DMS114 treated with DMSO at 0.1 percent for 48 hours (cell line): ENCODE results near the gene OR9K2.
"Not testable (repeated sequence)": the region's sequence is repeated elsewhere in the genome, so short reads cannot be mapped to it uniquely, and the experiment has no call there.

Source experiments
- DNase-seq: peaks from one replicate; lab custom pipeline; 2025; ENCODE audit not compliant: unreplicated experiment; lab: John Stamatoyannopoulos, UW

OR9K2 gene

GRCh38 chr12:55126106-55126505, at the start of gene OR9K2:
TSS of gene OR9K2 (plus strand) at chr12:55126406. CDS start at chr12:55129835, 3,429 bp downstream.
- no peak for DNase-seq

GRCh38 chr12:55092579-55092978, 33.6 kb upstream of the OR9K2 start:
- DNase-seq = no peak

- DNase-seq = no peak
Measured at GRCh38 chr12:55112378-55112875, 13.8 kb upstream of the OR9K2 start.

GRCh38 chr12:55116152-55116551, 10.1 kb upstream of the OR9K2 start:
- DNase-seq = no peak

- DNase-seq = no peak
Measured at GRCh38 chr12:55132816-55133215, 6.6 kb downstream of the OR9K2 start.

GRCh38 chr12:55142669-55143565, 16.7 kb downstream of the OR9K2 start:
- DNase-seq = peak; percentile 69

GRCh38 chr12:55143566-55143870, 17.3 kb downstream of the OR9K2 start:
- no peak for DNase-seq

- not testable (repeated sequence) for DNase-seq
Measured at GRCh38 chr12:55167010-55167640, 40.9 kb downstream of the OR9K2 start.

- no peak for DNase-seq
Measured at GRCh38 chr12:55171445-55171844, 45.2 kb downstream of the OR9K2 start.

GRCh38 chr12:55171846-55172245, 45.6 kb downstream of the OR9K2 start:
- not testable (repeated sequence) for DNase-seq

GRCh38 chr12:55172686-55173085, 46.5 kb downstream of the OR9K2 start:
- no peak for DNase-seq

GRCh38 chr12:55173456-55173855, 47.2 kb downstream of the OR9K2 start:
- no peak for DNase-seq
